ENCODE data around the gene FCN3. TPM values are rescaled to one million over a fixed set of nuclear protein-coding genes. Genes with fewer than 3 reads are reported as not detected.
A peak's percentile ranks its signal among the peaks of the same experiment; 100 is the strongest.

Gene FCN3
- total RNA-seq, 2 experiments from 2014 or later, result not detected

- Histone ChIP-seq H3K9me3 (ENCODE audit: low read length) (no peaks in the 10 kb centered on the region), H3K79me2 (ENCODE audit: insufficient read depth, low read depth, low read length) (peaks cover 47% of the 10 kb centered on the region), H4K20me1 (ENCODE audit: insufficient read depth, low read length) (no peaks in the 10 kb centered on the region), H3K4me3 (ENCODE audit: low read depth, low read length, poor library complexity, severe bottlenecking) (peak within 1 kb of the TSS; percentile 98), H2AFZ (ENCODE audit: low read length) (peak within 1 kb of the TSS; percentile 81; the same call in 1 of the 2 replicates), H3K36me3 (ENCODE audit: insufficient read depth, low read length) (peaks cover 29% of the 10 kb centered on the region), H3K27ac (ENCODE audit: low read depth, low read length, poor library complexity, severe bottlenecking) (peak within 1 kb of the TSS; percentile 75), H3K4me1 (ENCODE audit: insufficient read depth, low read length, poor library complexity, severe bottlenecking) (peaks cover 10% of the 10 kb centered on the region), H3K4me2 (ENCODE audit: low read length) (peak within 1 kb of the TSS; percentile 85), H3K9me2 (ENCODE audit: insufficient read depth, low read length) (no peaks in the 10 kb centered on the region)
- ChIA-PET CTCF (ENCODE audit: unreplicated experiment) (no interaction called here), POLR2A (interaction anchor here (0.7 to 1.1 kb wide), 3 partner anchors 40 to 211 kb away, joined by 3 to 4 read pairs (median 3); no protein-coding TSS in a partner anchor)
- DNase-seq (ENCODE audit: low spot score), result peak; percentile 98
- TF ChIP-seq EZH2phosphoT487 (IDR thresholded peaks at IDR 0.05; ENCODE audit: borderline replicate concordance, low read depth, low read length) (no peak), CTCF (conservative IDR thresholded peaks at IDR 0.05; ENCODE audit: low read length) (no peak)
- intact Hi-C loops (cut with micrococcal nuclease; ENCODE audit: unreplicated experiment), result loop anchor here (1.0 to 10.0 kb wide), 3 partner anchors 19 to 343 kb away; no protein-coding TSS in a partner anchor
- no TSS peak for BruUV-seq (replicated peaks)
These were observed 52.6 kb downstream of the FCN3 start, which contains the start of gene TMEM222 for GRCh38 chr1:27321813-27322568. TMEM222 (plus strand) TSS chr1:27322163; CDS start chr1:27322198, 35 bp downstream.

Small RNA genes within 50 kb of the gene (small RNA-seq; reads per million reads assigned to genes)
- not detected for gene RNU6-48P

Other genes with a start within 250 kb of the FCN3 start
- gene SLC9A1, start 219.7 kb downstream of the FCN3 start, total RNA-seq (2014; rRNA removed; shearing (Covaris generic)), result 5.3 and 5.8 TPM in 2 replicates
- 17.4 and 19.2 TPM in 2 replicates for gene SLC9A1, start 219.7 kb downstream of the FCN3 start, total RNA-seq (2022)
- 9.7 and 18.2 TPM in 2 replicates for gene WDTC1, start 140.2 kb downstream of the FCN3 start, total RNA-seq (2014; rRNA removed; shearing (Covaris generic))
- 27.8 and 34.0 TPM in 2 replicates for gene WDTC1, start 140.2 kb downstream of the FCN3 start, total RNA-seq (2022)
- gene TMEM222, start 52.7 kb downstream of the FCN3 start, total RNA-seq (2014; rRNA removed; shearing (Covaris generic)), result 32.8 and 43.4 TPM in 2 replicates
- gene TMEM222, start 52.7 kb downstream of the FCN3 start, total RNA-seq (2022), result 29.5 and 30.9 TPM in 2 replicates
- 67.9 and 117 TPM in 2 replicates for gene SYTL1, start 32.8 kb downstream of the FCN3 start, total RNA-seq (2014; rRNA removed; shearing (Covaris generic))
- gene SYTL1, start 32.8 kb downstream of the FCN3 start, total RNA-seq (2022), result 81.7 and 91.6 TPM in 2 replicates
- gene MAP3K6, start 7.9 kb downstream of the FCN3 start, total RNA-seq (2014; rRNA removed; shearing (Covaris generic)), result 5.9 and 10.0 TPM in 2 replicates
- gene MAP3K6, start 7.9 kb downstream of the FCN3 start, total RNA-seq (2022), result 8.0 and 11.3 TPM in 2 replicates
- 0.13 TPM in 1 of 2 replicates, not detected in the other for gene CD164L2, start 8.5 kb upstream of the FCN3 start, total RNA-seq (2014; rRNA removed; shearing (Covaris generic))
- not detected in 2 replicates for gene CD164L2, start 8.5 kb upstream of the FCN3 start, total RNA-seq (2022)
- gene GPR3, start 17.8 kb upstream of the FCN3 start, total RNA-seq (2014; rRNA removed; shearing (Covaris generic)), result 0.21 and 0.32 TPM in 2 replicates
- 0.22 and 0.25 TPM in 2 replicates for gene GPR3, start 17.8 kb upstream of the FCN3 start, total RNA-seq (2022)
- 25.1 and 26.9 TPM in 2 replicates for gene WASF2, start 115.3 kb upstream of the FCN3 start, total RNA-seq (2014; rRNA removed; shearing (Covaris generic))
- 106 and 110 TPM in 2 replicates for gene WASF2, start 115.3 kb upstream of the FCN3 start, total RNA-seq (2022)
- gene AHDC1, start 229.3 kb upstream of the FCN3 start, total RNA-seq (2014; rRNA removed; shearing (Covaris generic)), result 5.5 and 6.5 TPM in 2 replicates
- gene AHDC1, start 229.3 kb upstream of the FCN3 start, total RNA-seq (2022), result 8.4 and 13.8 TPM in 2 replicates